HG03039 (cell line): ENCODE measurements around the gene ADIPOQ.
"Not testable (repeated sequence)": the region's sequence is repeated elsewhere in the genome, so short reads cannot be mapped to it uniquely, and the experiment has no call there.

Experiments
- ATAC-seq: cut with Tn5 transposase; IDR thresholded peaks from one replicate; pipeline ENCODE4 v1.9.1; 2021; ENCODE audit warnings: mild to moderate bottlenecking, moderate library complexity; ENCODE audit not compliant: unreplicated experiment

The ADIPOQ gene

GRCh38 chr3:186842426-186843038, at the start of gene ADIPOQ:
Gene ADIPOQ, plus strand, starts transcription at chr3:186842710. Its CDS starts 10,349 bp downstream, at chr3:186853059.
- no peak for ATAC-seq

DNA sequence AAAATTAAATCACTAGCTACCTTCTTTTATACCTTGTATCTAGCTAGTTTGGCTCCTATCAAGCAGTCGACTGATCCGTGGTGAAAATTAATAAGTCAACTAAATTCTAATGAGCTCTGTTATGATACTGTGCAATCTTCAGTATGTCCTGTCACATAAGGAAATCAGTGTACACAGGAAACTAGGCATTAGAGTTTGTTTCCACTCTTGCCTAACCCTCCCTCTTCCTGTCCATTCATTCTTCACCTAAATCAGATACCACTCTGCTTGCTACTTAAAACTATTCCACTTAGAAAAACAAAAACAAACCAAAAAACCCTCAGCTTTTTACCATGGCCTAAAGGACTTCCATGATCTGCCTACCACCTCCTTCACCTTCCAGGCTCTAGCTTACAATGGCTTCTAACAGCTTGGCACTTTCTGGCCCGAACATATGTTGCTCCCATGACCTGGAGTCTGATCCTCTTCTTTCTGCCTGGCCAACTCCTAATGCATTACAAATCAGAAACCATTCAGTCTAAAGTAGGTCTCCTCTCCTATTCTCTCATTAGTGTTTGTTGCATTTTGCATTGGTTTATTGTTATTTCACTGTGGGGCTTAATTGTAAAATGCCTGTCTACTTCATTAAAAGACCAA, 44.2 kb upstream of the ADIPOQ start:
- ATAC-seq, result no peak

GRCh38 chr3:186800285-186800684, 42.2 kb upstream of the ADIPOQ start:
- ATAC-seq, result no peak

- no peak for ATAC-seq
Measured at GRCh38 chr3:186802701-186803100, 39.8 kb upstream of the ADIPOQ start.

DNA sequence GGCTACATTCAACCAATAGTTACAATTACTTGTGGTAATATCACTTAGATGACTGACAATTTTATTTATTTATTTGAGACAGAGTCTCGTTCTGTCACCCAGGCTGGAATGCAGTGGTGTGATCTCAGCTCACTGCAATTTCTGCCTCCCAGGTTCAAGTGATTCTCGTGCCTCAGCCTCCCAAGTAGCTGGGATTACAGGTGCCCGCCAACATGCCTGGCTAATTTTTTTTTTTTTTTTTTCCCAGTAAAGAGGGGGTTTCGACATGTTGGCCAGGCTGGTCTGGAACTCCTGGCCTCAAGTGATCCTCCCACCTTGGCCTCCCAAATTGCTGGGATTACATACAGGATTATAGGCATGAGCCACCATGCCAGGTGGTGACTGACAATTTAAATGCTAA, 39.1 kb upstream of the ADIPOQ start:
- not testable (repeated sequence) for ATAC-seq

DNA sequence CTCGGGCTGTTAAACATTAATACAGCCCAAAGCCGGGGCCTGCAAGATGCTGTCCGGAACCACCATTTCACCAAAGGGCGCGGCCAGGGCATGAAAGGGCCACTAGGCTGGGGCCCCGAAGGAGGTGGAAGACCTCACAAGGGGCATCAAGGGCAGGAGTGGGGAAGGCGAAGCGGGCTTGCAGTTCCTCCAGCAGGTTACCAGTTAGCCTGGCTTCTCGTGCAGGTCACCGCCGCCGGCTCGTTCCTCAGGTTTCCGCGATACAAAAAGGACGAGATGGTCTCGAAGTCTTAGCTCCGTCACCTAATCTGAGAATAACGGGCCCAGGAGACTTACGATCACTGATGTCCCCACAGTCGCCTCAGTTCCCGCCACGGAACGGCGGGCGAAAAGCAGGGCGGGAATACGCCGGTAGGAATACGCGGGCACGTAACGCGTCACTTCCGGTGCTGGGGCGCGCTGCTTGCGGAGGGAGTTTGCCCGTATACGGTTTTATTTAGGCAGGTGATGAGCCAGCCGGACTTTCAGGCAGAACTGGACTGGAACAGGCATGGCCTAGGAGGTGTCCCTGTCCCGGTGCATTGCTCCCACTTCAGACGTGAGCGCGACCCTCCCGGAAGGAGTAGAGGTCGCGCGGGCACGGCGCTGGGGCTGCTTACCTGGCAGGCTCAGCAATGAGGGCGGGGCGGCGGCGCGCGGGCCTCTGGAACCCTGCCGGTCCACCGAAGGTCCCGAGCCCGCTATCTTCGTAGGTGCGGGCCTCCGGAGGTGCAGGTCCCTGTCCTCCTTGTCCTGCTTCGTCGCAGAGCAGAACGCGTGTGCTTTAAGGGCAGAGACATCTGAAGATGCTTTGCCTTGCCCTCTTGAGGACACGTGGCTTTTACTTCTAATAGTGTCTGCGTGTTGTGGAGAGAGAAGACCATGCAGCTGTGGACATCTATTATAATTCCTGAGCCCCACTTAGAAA, 36.1 kb upstream of the ADIPOQ start, which contains the start of gene RFC4:
Gene RFC4, minus strand, starts transcription at position 394 of the 967 bp plus-strand sequence. CDS start 1,769 bp downstream, outside the sequence.
- peak; percentile 93 for ATAC-seq

DNA sequence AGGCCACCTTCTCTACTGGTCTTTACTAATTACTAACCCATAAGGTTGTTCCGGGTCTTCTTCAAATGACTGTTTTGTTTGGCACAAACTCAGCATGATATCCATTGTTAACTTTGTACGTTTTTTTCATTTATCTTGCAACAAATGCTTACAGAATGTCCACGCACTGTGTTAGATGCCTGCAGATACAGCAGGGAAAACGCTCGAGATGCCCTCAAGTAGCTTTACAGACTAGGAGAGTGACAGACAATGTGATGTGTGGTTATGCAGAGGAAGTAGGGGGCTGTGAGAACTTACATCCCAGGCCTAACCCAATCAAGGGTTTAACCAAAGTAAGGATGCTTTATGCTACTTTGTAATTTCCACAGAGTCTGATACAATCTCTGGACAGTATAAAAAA, 35.3 kb upstream of the ADIPOQ start:
- no peak for ATAC-seq

DNA sequence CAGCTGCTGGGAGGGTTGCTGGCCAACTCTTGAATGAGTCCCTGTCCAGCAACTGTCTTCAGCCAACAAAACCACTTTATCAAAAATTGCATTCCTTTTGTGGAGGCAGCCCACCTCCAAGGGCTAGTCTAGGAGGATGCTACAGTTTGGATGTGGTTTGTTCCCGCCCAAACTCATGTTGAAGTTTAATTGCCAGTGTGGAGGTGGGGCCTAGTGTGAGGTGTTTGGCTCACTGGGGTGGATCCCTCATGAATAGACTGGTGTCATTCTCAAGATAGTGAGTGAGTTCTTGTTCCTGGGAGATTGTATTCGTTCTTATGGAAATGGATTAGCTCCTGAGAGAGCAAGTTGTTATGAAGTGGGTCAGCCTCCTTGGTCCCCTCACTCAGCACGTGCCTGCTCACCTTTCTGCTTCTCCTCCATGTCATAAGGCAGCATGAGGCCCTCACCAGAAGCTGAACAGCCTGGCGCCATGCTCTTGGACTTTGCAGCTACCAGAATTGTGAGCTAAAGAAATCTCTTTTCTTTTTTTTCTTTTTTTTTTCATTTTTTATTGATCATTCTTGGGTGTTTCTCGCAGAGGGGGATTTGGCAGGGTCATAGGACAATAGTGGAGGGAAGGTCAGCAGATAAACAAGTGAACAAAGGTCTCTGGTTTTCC, 32.0 kb upstream of the ADIPOQ start:
- ATAC-seq, result no peak

- ATAC-seq, result not testable (repeated sequence)
Measured at GRCh38 chr3:186811313-186811712, 31.2 kb upstream of the ADIPOQ start.

GRCh38 chr3:186814100-186814499, 28.4 kb upstream of the ADIPOQ start:
- ATAC-seq, result no peak

GRCh38 chr3:186815435-186815834, 27.1 kb upstream of the ADIPOQ start:
- no peak for ATAC-seq

GRCh38 chr3:186818516-186818915, 24.0 kb upstream of the ADIPOQ start:
- ATAC-seq, result no peak

GRCh38 chr3:186818956-186819355, 23.6 kb upstream of the ADIPOQ start:
- no peak for ATAC-seq

- ATAC-seq, result no peak
Measured at GRCh38 chr3:186821429-186822387, 20.8 kb upstream of the ADIPOQ start.

DNA sequence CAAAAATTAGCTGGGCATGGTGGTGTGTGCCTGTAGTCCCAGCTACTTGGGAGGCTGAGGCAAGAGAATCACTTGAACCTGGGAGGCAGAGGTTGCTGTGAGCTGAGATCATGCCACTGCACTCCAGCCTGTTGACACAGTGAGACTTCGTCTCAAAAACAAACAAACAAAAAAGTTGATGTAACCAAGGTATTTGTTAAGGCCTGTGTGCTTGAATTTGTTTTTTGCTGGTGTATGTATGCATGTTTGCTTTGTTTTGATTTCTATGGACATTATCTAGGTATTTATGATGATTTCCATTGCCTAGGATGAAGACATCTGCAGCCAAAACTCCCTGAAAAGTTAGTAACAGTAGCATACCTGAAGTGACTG, 20.1 kb upstream of the ADIPOQ start:
- ATAC-seq, result not testable (repeated sequence)

- ATAC-seq, result no peak
Measured at GRCh38 chr3:186823386-186823785, 19.1 kb upstream of the ADIPOQ start.

DNA sequence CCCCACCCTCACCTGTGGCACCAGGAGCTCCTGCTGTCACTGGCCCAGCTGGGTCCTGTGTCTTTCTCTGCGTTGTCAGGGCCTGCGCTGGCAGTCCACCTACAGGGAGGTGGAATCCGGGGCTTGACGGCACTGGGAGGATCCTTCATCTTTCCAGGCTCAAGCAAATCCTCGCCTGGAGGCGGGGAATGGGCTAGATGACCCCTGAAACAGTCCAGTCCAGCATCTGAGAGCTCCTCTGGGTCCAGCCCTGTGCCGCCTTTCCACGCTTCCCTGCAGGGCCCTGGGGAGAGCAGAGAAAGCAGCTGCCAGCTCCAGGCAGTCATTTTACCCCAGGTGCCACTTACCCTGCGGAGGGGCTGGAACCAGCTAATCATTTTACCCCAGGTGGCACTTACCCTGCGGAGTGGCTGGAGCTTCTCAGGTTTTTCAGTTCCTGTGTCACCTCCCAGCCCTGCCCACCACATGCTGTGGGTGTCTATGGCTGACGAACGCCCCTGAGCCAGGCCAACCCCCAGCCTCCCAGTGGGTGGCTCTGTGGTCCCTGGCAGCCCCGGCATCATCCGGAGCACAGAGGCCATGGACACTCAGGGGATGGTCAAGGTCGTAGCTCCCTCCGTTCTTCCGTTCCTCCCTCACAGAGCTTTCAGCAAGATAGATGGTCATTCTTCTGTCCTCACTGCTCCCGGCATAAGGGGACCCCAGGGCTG, 17.9 kb upstream of the ADIPOQ start:
- no peak for ATAC-seq

- no peak for ATAC-seq
Measured at GRCh38 chr3:186825294-186825821, 17.2 kb upstream of the ADIPOQ start.

DNA sequence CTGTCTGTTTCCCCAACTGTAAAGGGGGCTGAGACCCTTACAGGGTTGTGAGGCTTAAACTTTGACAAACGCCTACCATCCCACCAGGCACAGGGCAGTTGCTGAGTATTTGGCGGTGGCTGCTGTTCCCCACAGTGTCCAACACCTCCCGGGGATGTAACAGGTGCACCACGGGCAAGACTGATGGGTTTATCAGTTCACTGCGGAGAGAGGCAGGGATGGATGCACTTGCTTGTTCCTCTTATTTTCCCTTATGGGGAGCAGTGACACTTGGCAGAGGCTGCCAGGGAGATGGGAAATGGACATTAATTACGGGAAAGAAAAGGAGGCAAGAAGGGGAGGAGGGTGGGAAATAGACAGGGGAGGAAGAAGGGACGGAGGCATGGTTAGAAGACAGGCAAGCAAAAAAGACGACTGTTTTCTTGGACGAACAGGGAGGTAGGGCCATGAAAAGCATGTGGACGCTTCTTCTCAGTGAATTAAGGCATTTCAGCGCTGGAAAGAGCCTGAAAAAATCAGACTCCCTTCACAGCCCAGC, 16.6 kb upstream of the ADIPOQ start:
- no peak for ATAC-seq
